BLaER1 treated with 17β-estradiol and CSF1 and Interleukin-3, amounts not matched to agents 10 nM and 100 nM (cell line): ENCODE measurements around the gene NECAB2.
"Not testable (repeated sequence)": the region's sequence is repeated elsewhere in the genome, so short reads cannot be mapped to it uniquely, and the experiment has no call there.

Experiments used
- H3K27ac ChIP-seq, 11 experiments: shearing (Covaris generic); formaldehyde crosslinking; 2 replicates each; pipeline ENCODE4 v1.8.1; 2022
- H3K27me3 ChIP-seq, 11 experiments: shearing (Covaris generic); formaldehyde crosslinking; 2 replicates each; pipeline ENCODE4 v1.8.1; 2022
- H3K36me3 ChIP-seq, 11 experiments: shearing (Covaris generic); formaldehyde crosslinking; 2 replicates each; pipeline ENCODE4 v1.8.1; 2022
- H3K4me1 ChIP-seq, 10 experiments: shearing (Covaris generic); formaldehyde crosslinking; 2 replicates each; pipeline ENCODE4 v1.8.1; 2022
- H3K4me2 ChIP-seq, 11 experiments: shearing (Covaris generic); formaldehyde crosslinking; 2 replicates each; pipeline ENCODE4 v1.8.1; 2022
- H3K4me3 ChIP-seq, 10 experiments: shearing (Covaris generic); formaldehyde crosslinking; 2 replicates each; pipeline ENCODE4 v1.8.1; 2022
- H3K9ac ChIP-seq, 11 experiments: shearing (Covaris generic); formaldehyde crosslinking; 2 replicates each; pipeline ENCODE4 v1.8.1; 2022
- H3K9me3 ChIP-seq, 11 experiments: shearing (Covaris generic); formaldehyde crosslinking; replicated peaks in 1 of 11; 2 replicates each; pipeline ENCODE4 v1.8.1; 2022
- H4K20me1 ChIP-seq, 11 experiments: shearing (Covaris generic); formaldehyde crosslinking; 2 replicates each; pipeline ENCODE4 v1.8.1; 2022
- Cebpa-rat ChIP-seq, 11 experiments: shearing (Covaris generic); IDR thresholded peaks; 2 replicates each; pipeline ENCODE4 v1.8.1; 2022

The NECAB2 gene

DNA sequence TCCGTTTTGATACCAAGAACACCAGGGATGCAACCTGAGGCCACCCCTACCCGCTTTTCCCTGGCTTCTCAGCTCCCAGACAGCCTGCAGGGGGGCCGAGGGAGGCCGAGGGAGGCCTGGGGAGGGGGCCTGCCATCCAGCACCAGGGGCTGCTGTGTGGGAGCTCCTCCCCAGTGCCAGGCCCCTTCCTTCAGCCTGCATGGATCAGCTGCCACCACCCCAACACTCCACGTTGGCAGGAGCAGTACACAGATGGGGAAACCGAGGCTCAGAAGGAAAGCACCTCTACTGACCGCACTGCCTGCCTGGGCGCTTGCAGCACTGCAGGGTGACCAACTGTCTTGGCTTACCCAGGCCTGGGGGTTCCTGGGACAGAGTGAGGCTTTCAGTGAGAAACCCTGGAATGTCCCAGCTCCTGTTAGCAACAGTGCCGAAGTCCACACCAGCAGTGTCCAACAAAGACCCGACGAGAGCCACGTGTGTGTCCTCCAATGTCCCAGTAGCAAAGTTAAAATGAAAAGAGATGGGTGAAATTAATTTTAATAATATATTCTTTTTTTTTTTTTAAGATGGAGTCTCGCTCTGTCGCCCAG is 20.3 kb upstream of the NECAB2 start:
- Histone ChIP-seq H3K27me3 (peaks cover 0 to 8% (median 7%) of the 10 kb centered on the region in 11 experiments; a peak in 11 of 22 replicates), H3K4me1 (peaks cover 3 to 9% (median 5%) of the 10 kb centered on the region in 10 experiments; a peak in 17 of 20 replicates), H3K27ac (no peak overlapping the region), H3K4me3 (no peak overlapping the region), H3K9ac (no peak overlapping the region), H3K36me3 (no peaks in the 10 kb centered on the region), H4K20me1 (no peaks in the 10 kb centered on the region), H3K9me3 (no peaks in the 10 kb centered on the region; a peak in 1 of 22 replicates), H3K4me2 (no peak overlapping the region)
- no peak for TF ChIP-seq Cebpa-rat (IDR thresholded peaks at IDR 0.05)

- H3K4me1 ChIP-seq: peaks cover 14 to 21% (median 18%) of the 10 kb centered on the region in 10 experiments
- no peak overlapping the region for H3K27ac ChIP-seq
- no peaks in the 10 kb centered on the region; a peak in 1 of 22 replicates for H3K9me3 ChIP-seq
- H3K36me3 ChIP-seq: no peaks in the 10 kb centered on the region
- no peaks in the 10 kb centered on the region for H4K20me1 ChIP-seq
- H3K4me2 ChIP-seq: no peak overlapping the region
- no peak overlapping the region for H3K9ac ChIP-seq
- H3K4me3 ChIP-seq: no peak overlapping the region
- no peak for TF ChIP-seq Cebpa-rat (IDR thresholded peaks at IDR 0.05)
- peaks cover 0 to 22% (median 20%) of the 10 kb centered on the region in 11 experiments; a peak in 17 of 22 replicates for H3K27me3 ChIP-seq
Observed at GRCh38 chr16:83948914-83949723, 18.9 kb upstream of the NECAB2 start.

DNA sequence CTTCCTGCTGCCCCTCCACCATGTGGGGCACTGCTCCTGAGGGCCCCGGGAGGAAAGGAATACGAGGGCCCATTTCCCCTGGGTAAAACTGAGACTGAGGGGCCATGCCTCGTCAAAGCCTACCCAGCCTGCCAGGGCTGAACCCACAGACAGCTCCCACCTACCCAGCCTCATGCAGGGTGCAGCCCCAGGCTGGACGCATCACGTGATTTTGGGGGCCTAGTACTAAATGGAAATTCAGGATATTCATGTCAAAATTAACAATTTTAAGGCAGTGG is 18.4 kb upstream of the NECAB2 start:
- peaks cover 0 to 27% (median 25%) of the 10 kb centered on the region in 11 experiments; a peak in 19 of 22 replicates for H3K27me3 ChIP-seq
- no peak overlapping the region for H3K4me3 ChIP-seq
- no peaks in the 10 kb centered on the region for H4K20me1 ChIP-seq
- no peaks in the 10 kb centered on the region; a peak in 1 of 22 replicates for H3K9me3 ChIP-seq
- H3K27ac ChIP-seq: no peak overlapping the region
- no peak overlapping the region for H3K4me2 ChIP-seq
- TF ChIP-seq Cebpa-rat (IDR thresholded peaks at IDR 0.05): no peak
- peaks cover 14 to 26% (median 19%) of the 10 kb centered on the region in 10 experiments for H3K4me1 ChIP-seq
- H3K36me3 ChIP-seq: no peaks in the 10 kb centered on the region
- no peak overlapping the region for H3K9ac ChIP-seq

DNA sequence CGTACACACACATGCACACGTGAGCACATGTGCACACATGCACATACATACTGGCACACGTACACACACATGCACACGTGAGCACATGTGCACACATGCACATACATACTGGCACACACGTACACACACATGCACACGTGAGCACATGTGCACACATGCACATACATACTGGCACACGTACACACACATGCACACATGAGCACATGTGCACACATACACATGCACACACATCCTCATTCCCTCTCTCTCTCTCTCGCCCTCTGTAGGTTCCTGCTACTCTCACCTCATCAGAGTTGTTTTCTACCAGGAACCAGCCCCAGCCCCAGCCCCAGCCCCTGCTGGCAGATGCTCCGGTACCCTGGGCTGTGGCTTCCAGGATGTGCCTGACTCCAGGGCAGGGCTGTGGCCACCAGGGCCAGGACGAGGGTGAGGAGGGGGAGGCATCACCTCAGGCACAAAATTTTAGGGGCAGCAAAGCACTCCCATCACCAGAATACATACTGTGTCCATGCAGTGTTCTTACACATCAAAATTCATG is 17.1 kb upstream of the NECAB2 start:
- not testable (repeated sequence) for H3K36me3 ChIP-seq, H3K9ac ChIP-seq, H3K4me3 ChIP-seq, H3K4me2 ChIP-seq, H3K27ac ChIP-seq, H4K20me1 ChIP-seq, H3K9me3 ChIP-seq
- Histone ChIP-seq H3K4me1 (peaks cover 14 to 29% (median 19%) of the 10 kb centered on the region in 10 experiments), H3K27me3 (peaks cover 0 to 39% (median 35%) of the 10 kb centered on the region in 11 experiments; a peak in 19 of 22 replicates)

GRCh38 chr16:83951544-83951943 is 16.5 kb upstream of the NECAB2 start:
- Histone ChIP-seq H3K4me2 (no peak overlapping the region), H3K36me3 (no peaks in the 10 kb centered on the region), H3K9ac (no peak overlapping the region), H3K4me1 (peaks cover 14 to 29% (median 19%) of the 10 kb centered on the region in 10 experiments), H4K20me1 (peaks cover 0 to 7% (median 0%) of the 10 kb centered on the region in 11 experiments; a peak in 1 of 22 replicates), H3K27me3 (peaks cover 0 to 40% (median 35%) of the 10 kb centered on the region in 11 experiments; a peak in 19 of 22 replicates), H3K27ac (no peak overlapping the region), H3K9me3 (no peaks in the 10 kb centered on the region; a peak in 1 of 22 replicates), H3K4me3 (no peak overlapping the region)
- no peak for TF ChIP-seq Cebpa-rat (IDR thresholded peaks at IDR 0.05)

DNA sequence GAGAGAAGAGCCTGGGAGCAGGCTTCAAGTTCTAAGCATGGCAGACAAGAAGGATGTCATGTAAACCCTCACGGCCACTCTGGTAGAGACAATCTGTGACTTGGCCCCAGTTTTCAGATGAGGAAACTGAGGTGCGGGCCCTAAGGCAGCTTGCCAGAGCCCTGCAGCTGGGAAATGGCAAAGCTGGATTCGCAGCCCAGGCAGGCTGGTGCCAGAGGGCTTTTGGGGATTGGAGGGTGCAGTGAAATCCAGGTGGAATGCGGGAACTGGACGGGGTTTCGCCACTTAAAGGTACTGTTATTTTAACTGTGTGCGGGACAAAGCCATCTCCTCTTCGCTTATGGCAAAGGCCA is 15.5 kb upstream of the NECAB2 start:
- Histone ChIP-seq H3K4me3 (no peak overlapping the region), H3K27ac (peak overlapping the region; percentile 47 to 80 (median 66); a peak in 20 of 22 replicates), H3K9me3 (no peaks in the 10 kb centered on the region; a peak in 1 of 22 replicates), H3K4me2 (peak overlapping the region; percentile 40 to 98 (median 76); a peak in 21 of 22 replicates), H3K27me3 (peaks cover 0 to 40% (median 35%) of the 10 kb centered on the region in 11 experiments; a peak in 19 of 22 replicates), H3K9ac (peak overlapping the region; percentile 37 to 68 (median 55); a peak in 17 of 22 replicates), H4K20me1 (peaks cover 0 to 7% (median 0%) of the 10 kb centered on the region in 11 experiments; a peak in 1 of 22 replicates), H3K4me1 (peaks cover 14 to 29% (median 19%) of the 10 kb centered on the region in 10 experiments), H3K36me3 (no peaks in the 10 kb centered on the region)
- TF ChIP-seq Cebpa-rat (IDR thresholded peaks at IDR 0.05): no peak

DNA sequence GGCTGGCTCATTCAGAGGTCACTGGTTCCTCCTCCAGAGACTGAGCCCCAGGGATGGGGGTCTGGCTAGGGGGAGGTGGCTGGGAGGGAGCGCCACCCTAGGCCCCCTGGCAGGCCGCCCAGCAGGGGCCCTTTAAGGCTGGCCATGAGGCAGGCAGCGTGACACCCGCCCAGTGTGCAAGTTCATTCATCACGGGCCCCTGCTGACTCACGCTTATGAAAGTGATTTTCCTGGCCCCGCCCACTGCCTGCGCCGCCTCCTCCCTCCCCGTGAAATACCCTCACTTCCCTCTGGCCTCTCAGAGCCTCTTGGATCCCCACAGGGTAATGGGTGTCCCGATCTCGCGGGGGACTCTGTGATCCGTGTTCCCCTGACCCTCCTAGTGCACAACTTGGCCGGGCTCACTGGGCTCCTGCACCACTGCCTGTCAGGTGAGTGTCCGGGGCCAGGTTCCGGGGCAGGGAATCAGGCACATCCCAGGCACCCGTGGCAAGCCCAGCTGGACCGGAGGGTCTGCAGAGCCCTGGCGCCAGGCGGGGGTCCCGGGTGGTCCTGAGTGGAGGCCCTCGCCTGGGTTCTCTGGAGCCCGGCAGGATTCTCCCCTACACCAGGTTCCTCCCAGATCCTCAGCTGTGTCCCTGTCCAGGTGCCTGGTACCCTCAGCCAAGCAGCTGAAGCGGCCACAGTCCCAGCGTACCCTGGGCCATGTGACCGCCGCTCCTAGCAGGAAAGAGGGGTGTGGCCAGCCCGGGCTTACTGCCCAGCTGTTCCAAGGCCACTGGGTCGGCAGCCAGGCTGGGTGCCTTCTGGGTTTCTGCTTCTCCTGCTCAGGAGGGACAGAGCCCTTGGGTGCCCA is 14.9 kb upstream of the NECAB2 start, which contains the start of gene OSGIN1:
TSS of gene OSGIN1 (plus strand) at position 301 of the 856 bp plus-strand sequence. CDS start 4,432 bp downstream, outside the sequence.
- Histone ChIP-seq H3K27me3 (peaks cover 0 to 40% (median 35%) of the 10 kb centered on the region in 11 experiments; a peak in 19 of 22 replicates), H3K4me1 (peaks cover 14 to 29% (median 19%) of the 10 kb centered on the region in 10 experiments), H3K9ac (peak within 1 kb of the TSS; percentile 37 to 68 (median 55); a peak in 19 of 22 replicates), H3K4me3 (peak within 1 kb of the TSS in 6 of 10 experiments; percentile 18 to 60 (median 42); a peak in 9 of 20 replicates), H3K9me3 (no peaks in the 10 kb centered on the region; a peak in 1 of 22 replicates), H3K4me2 (peak within 1 kb of the TSS; percentile 40 to 98 (median 76)), H3K27ac (peak within 1 kb of the TSS; percentile 47 to 80 (median 66); a peak in 20 of 22 replicates), H4K20me1 (peaks cover 0 to 7% (median 0%) of the 10 kb centered on the region in 11 experiments; a peak in 1 of 22 replicates), H3K36me3 (no peaks in the 10 kb centered on the region; a peak in 1 of 22 replicates)
- TF ChIP-seq Cebpa-rat (IDR thresholded peaks at IDR 0.05): no peak
